HG02938 (cell line): ENCODE measurements around the gene DRG1.
"Not testable (repeated sequence)": the region's sequence is repeated elsewhere in the genome, so short reads cannot be mapped to it uniquely, and the experiment has no call there.

Source experiments
- ATAC-seq: cut with Tn5 transposase; IDR thresholded peaks from one replicate; pipeline ENCODE4 v1.9.1; 2021; ENCODE audit warnings: mild to moderate bottlenecking, moderate library complexity; ENCODE audit not compliant: unreplicated experiment

DRG1 gene

GRCh38 chr22:31441652-31442051, 42.2 kb downstream of the DRG1 start:
- ATAC-seq = no peak

- ATAC-seq = no peak
These were observed 43.5 kb downstream of the DRG1 start for GRCh38 chr22:31442768-31443489.

DNA sequence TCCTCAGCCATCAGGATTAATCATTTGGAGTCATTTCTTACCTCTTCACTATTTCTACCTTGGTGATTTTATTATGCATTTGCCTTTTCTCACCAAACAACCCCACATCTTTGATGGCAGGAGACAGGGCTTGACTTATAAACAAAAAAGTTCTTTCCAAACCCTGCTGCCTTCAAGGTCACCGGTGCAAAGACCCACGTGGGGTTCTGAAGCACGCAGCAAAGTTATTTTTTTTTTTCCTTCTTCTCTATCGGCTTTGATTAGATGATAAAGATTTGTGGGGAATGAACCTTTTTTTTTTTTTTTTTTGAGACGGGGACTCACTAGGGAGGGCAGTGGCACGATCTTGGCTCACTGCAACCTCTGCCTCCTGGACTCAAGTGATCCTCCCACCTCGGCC, 44.1 kb downstream of the DRG1 start:
- ATAC-seq = no peak

- no peak for ATAC-seq
These were observed 46.2 kb downstream of the DRG1 start for GRCh38 chr22:31445642-31446041.

DNA sequence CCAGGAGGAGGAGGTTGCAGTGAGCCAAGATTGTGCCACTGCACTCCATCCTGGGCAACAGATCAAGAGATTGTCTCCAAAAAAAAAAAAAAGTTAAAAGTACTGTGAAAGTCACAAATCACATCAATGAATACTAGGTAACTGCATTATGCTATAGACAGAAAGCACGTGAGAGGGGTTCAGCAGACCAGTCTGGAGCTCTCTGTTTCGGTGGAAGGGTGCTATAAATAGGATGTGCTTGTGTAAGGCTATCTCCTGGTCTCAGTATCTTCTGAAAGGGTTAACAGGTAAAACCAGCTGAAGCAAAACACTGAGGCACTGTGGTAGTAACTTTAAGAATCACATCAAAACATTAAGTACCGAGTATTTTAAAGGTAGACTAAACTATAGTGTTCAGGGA, 46.8 kb downstream of the DRG1 start:
- no peak for ATAC-seq

- no peak for ATAC-seq
These were observed 47.4 kb downstream of the DRG1 start for GRCh38 chr22:31446767-31447166.

DNA sequence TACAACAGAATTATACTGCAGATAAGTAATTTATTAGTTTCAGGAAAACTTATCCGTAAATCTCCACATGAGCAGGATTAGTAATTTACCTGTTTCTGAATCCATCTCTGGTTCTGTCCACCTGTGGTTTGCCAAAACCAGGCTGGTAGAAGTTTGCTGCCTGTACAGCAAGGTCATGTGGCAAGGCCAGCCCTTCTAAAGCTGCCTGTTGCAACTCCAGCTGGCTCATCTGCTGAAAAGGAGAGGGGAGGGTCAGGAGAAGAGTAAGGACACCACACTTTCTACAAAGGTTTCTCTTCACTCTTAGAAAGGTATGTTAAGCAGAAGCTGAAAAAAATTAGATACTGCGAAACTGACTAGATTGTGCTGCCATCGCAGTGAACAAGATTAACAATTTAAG, 47.9 kb downstream of the DRG1 start:
- no peak for ATAC-seq

DNA sequence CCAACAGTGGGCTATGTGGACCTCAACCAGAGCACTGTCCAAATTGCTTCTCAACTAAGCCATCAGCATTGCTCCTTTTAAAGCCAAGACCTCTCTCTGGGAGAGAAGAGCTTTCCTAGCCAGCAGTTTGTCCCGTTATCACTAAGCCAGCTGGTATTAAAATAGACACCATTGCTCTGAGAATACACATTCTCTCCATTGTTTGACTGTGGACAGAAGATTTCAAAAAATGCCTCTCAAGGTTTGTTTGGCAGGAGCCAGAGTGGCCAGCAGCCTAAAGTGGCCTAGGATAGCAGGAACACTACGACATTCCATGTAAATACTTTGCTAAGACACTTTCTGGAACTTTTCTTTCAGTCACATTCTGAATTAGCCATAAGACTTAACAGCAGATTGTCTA, 49.0 kb downstream of the DRG1 start:
- ATAC-seq = no peak

DNA sequence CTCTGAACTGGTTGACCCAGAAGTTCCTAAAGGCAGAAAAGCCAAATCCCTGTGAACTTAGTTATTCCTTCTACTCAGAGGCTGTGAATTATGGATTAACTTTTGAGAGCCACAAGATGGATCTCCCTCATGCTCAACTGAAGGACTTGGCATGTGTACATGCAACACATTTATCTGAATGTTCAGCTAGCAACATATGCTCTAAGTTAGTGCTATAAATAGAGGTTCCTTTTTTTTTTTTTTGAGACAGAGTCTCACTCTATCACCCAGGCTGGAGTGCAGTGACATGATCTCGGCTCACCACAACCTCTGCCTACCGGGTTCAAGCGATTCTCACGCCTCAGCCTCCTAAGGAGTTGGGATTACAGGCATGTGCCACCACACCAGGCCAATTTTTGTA, 50.1 kb downstream of the DRG1 start:
- ATAC-seq = no peak

GRCh38 chr22:31451709-31452571, 52.5 kb downstream of the DRG1 start:
- no peak for ATAC-seq

GRCh38 chr22:31461699-31462098, 62.3 kb downstream of the DRG1 start:
- no peak for ATAC-seq

DNA sequence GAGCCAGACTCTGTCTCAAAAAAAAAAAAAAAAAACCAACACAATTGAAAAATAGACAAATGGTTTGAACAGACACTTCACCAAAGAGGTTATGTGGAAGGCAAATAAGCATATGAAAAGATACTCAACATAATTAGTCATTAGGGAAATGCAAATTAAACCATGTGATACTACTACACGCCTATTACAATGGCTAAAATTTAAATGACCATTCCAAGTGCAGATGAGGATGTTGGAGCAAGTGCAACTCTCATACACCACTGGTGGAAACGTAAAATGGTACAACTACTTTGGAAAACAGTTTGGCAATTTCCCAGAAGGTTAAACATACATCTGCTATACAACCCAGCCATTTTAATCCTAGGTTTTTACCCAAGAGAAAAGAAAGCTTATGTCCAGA, 65.9 kb downstream of the DRG1 start:
- no peak for ATAC-seq

GRCh38 chr22:31474743-31475142, 75.3 kb downstream of the DRG1 start:
- ATAC-seq = no peak

DNA sequence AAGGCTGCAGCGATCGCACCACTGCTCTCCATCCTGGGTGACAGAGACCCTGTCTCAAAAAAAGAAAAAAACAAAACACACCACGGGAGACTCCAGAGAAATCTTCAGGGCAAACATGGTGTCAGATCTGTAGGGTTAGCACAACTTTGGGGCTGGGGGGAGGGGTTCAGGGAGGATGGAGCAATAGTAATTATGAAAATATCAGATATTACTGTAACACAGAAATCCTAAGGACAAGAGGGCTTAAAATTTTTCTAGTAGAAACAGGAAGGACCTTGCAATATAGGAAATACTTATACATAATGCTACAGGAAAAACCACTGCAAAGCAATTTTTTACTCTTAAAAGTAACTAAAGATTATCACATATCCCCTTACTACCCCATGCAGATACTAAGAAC, 76.4 kb downstream of the DRG1 start:
- no peak for ATAC-seq

- ATAC-seq = no peak
These were observed 77.9 kb downstream of the DRG1 start for GRCh38 chr22:31477329-31477728.

- no peak for ATAC-seq
These were observed 81.7 kb downstream of the DRG1 start for GRCh38 chr22:31481129-31481528.

DNA sequence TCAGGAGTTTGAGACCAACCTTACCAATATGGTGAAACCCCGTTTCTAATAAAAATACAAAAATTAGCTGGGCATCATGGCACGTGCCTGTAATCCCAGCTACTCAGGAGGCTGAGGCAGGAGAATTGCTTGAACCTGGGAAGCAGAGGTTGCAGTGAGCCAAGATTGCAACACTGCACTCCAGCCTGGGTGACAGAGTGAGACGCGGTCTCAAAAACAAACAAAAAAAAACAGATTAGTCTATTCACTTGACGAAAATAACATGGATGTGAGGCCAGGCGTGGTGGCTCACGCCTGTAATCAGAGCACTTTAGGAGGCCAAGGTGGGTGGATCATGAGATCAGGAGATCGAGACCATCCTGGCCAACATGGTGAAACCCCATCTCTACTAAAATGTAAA, 83.1 kb downstream of the DRG1 start:
- ATAC-seq = not testable (repeated sequence)
